Adrenal gland (tissue), 12 donors: Measurements from ENCODE around the gene PLA2G2A. TPM values are rescaled to one million over a fixed set of nuclear protein-coding genes. Genes with fewer than 3 reads are reported as not detected.

Source experiments
- DNase-seq, 7 donors: peaks; one replicate each; pipeline ENCODE4 v3.0.0-alpha.2; 2019 to 2020
- H3K27ac ChIP-seq, 5 donors: fragments of 200-600 bp; sonication (generic) in 4 of 5; 1 replicate in 3 of 5; 2 replicates in 2 of 5; pipeline versions ENCODE4 v1.5.1 to v1.8.0; 2016 to 2020; ENCODE audit warnings: mild to moderate bottlenecking in 1 of 5
- H3K27me3 ChIP-seq: fragments of 200-600 bp; 2 replicates; pipeline ENCODE4 v1.8.0; 2021
- H3K36me3 ChIP-seq, 2 donors: fragments of 200-600 bp; replicated peaks in 1 of 2; 1 replicate in 1 of 2; 2 replicates in 1 of 2; pipeline versions ENCODE4 v1.5.1 to v1.8.0; 2018 to 2022
- H3K4me1 ChIP-seq, 2 donors: fragments of 200-600 bp; replicated peaks in 1 of 2; 1 replicate in 1 of 2; 2 replicates in 1 of 2; pipeline versions ENCODE4 v1.5.1 to v1.8.0; 2018 to 2021
- H3K4me3 ChIP-seq, 4 donors: fragments of 200-600 bp; sonication (generic) in 3 of 4; one replicate each; pipeline ENCODE4 v1.5.1; 2016 to 2018
- H3K9me3 ChIP-seq, 3 donors: fragments of 200-600 bp; sonication (generic) in 1 of 3; replicated peaks in 1 of 3; 1 replicate in 2 of 3; 2 replicates in 1 of 3; pipeline versions ENCODE4 v1.5.1 to v1.8.0; 2016 to 2021
- CTCF ChIP-seq, 6 experiments: fragments of 450-650 bp in 4 of 6; fragments of 200-600 bp in 2 of 6; sonication (generic) in 1 of 6; IDR thresholded peaks; 1 replicate in 5 of 6; 2 replicates in 1 of 6; pipeline versions ENCODE4 v1.5.1 to v1.8.0; 2016 to 2021; ENCODE audit warnings: antibody characterized with exemption in 6 of 6, mild to moderate bottlenecking in 2 of 6, moderate library complexity in 1 of 6
- POLR2A ChIP-seq, 2 donors: fragments of 450-650 bp; IDR thresholded peaks; one replicate each; pipeline ENCODE4 v1.6.1; 2017; ENCODE audit warnings: antibody characterized with exemption in 2 of 2, mild to moderate bottlenecking in 2 of 2, moderate library complexity in 1 of 2
- WGBS, 4 donors: extraction: QIAGEN DNeasy Blood & Tissue Kit in 2 of 4; methylation state at CpG; one replicate each; pipeline versions ENCODE4 v1.1.5 to v1.1.7; 2013 to 2017; 5-methylcytosine and 5-hydroxymethylcytosine counted together
- intact Hi-C, 2 donors: fragments of 100-400 bp; cut with DNase I; formaldehyde crosslinking; loops; one replicate each; pipeline versions ENCODE4 v1.14.1 to v1.15.0; 2022 to 2023
- polyA plus RNA-seq, 3 donors: library from polyadenylated mRNA; stranded (reverse); fragments of 200-250 nt in 2 of 3; fragments of 350-450 nt in 1 of 3; fragmentation: Illumina TruSeq in 1 of 3; extraction: RNeasy Lipid Tissue Mini Kit (QIAGEN cat#74804) in 1 of 3; gene quantifications; one replicate each; pipeline ENCODE4 v1.2.3, GENCODE V29; 2013 to 2014
- total RNA-seq, 9 donors: library from RNA; depleted of rRNA in 4 of 9; stranded (reverse); fragments of >200 nt in 4 of 9; fragments of 120-200 nt in 1 of 9; fragmentation: NEBNext Ultra II Directional in 1 of 9; extraction: Animal tissue kit (Norgen Biotek cat#: 25700) in 1 of 9; gene quantifications; one replicate each; pipeline versions ENCODE4 v1.1.0 to v1.2.4, GENCODE V29; 2013 to 2023
- donor health status: healthy with polysubstance abuse.
- donor health status: Bipolar disorder and iron deficiency.
- donor health status: DM: yes; HTN: yes; CAD: no.
- donor health status: DM: no; HTN: no; CAD: no.
- donor health status: DM: no; HTN: no; CAD: no.
- donor health status: DM: yes; HTN: yes; CAD: no.

Gene PLA2G2A
- total and polyA plus RNA-seq, 12 donors, result 1.1 to 96.2 (median 5.1) TPM; not detected in 1

DNA sequence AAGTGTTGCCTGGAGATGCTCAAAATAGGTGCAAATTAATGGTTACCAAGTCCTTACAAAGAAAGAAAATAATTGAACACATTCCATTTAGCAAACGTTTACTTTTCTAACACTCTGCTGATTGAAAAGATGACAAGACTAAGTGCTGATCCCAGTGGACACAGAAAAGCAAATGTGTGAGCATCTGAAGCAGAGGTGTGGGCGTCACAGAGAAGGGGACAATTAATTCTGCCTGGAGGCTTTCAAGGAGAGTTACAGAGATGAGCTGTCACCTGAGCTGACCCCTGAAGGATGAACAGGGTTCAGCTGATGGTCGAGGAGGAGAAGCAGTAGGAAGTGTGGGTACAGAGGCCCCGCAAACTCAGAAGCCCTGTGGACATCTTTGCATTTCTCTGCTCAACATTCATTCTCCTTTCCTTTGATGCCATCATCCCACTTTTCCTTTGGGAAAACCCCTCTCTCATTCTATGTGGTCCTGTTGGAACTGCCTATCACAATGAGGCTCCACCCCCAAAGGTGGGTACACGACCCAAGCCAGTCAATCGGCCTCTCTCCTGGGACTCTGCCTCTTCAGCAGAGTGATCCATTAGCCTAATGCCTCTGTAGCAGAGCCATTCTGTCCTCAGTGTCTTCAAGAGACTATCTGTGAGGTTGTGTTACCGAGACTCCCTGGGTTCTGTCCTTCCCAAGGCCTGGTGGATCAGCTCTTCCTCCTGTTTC, 38.8 kb downstream of the PLA2G2A start:
- Histone ChIP-seq H3K27me3 (no peaks in the 10 kb centered on the region), H3K36me3 (no peaks in the 10 kb centered on the region), H3K27ac (no peak overlapping the region), H3K4me3 (no peak overlapping the region), H3K9me3 (no peaks in the 10 kb centered on the region), H3K4me1 (peaks cover 0 to 2% of the 10 kb centered on the region in 2 donors)
- TF ChIP-seq POLR2A (IDR thresholded peaks at IDR 0.05) (no peak), CTCF (IDR thresholded peaks at IDR 0.05) (no peak)
- intact Hi-C loops, result no loop called here
- no peak for DNase-seq
- WGBS, 4 donors, result 77 to 82% (median 79%) methylated on average over 7 of the region's 7 CpGs

GRCh38 chr1:19938472-19938871, 40.9 kb downstream of the PLA2G2A start:
- 88 to 98% (median 96%) methylated on average over 1 of the region's 1 CpG for WGBS, 4 donors
- Histone ChIP-seq H3K36me3 (no peaks in the 10 kb centered on the region), H3K4me1 (no peaks in the 10 kb centered on the region), H3K9me3 (no peaks in the 10 kb centered on the region), H3K27me3 (no peaks in the 10 kb centered on the region), H3K27ac (no peak overlapping the region), H3K4me3 (no peak overlapping the region)
- intact Hi-C loops, result no loop called here
- no peak for DNase-seq
- TF ChIP-seq POLR2A (IDR thresholded peaks at IDR 0.05), result no peak
- no peak for TF ChIP-seq CTCF (IDR thresholded peaks at IDR 0.05)

GRCh38 chr1:19936061-19936750, 43.2 kb downstream of the PLA2G2A start:
- Histone ChIP-seq H3K27me3 (no peaks in the 10 kb centered on the region), H3K9me3 (no peaks in the 10 kb centered on the region), H3K4me3 (no peak overlapping the region), H3K36me3 (no peaks in the 10 kb centered on the region), H3K27ac (no peak overlapping the region), H3K4me1 (no peaks in the 10 kb centered on the region)
- intact Hi-C loops, result no loop called here
- WGBS, 4 donors, result 58 to 85% (median 74%) methylated on average over 3 of the region's 3 CpGs
- DNase-seq, result no peak
- no peak for TF ChIP-seq CTCF (IDR thresholded peaks at IDR 0.05)
- TF ChIP-seq POLR2A (IDR thresholded peaks at IDR 0.05), result no peak

DNA sequence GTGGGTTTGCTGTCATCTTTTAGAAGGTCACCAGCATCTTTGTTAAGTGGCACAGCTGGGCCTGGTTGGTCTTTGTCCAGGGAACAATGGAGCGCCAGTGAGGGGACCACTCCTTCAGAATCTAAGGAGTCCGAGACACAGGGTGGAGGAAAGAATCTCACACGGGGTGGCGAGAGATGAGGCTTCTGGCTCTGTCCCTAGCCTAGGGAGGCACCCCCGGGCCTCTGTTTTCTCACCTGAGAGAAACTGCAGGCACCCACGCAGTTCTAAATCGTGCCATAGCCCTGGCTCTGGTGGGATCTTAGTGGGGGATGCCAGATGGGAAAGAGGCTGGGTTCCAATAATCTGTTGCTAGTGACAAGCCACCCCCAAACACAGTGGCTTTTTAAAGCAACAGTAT, 45.1 kb downstream of the PLA2G2A start:
- Histone ChIP-seq H3K27ac (no peak overlapping the region), H3K36me3 (no peaks in the 10 kb centered on the region), H3K27me3 (no peaks in the 10 kb centered on the region), H3K9me3 (no peaks in the 10 kb centered on the region), H3K4me3 (no peak overlapping the region), H3K4me1 (no peaks in the 10 kb centered on the region)
- no peak for DNase-seq
- no peak for TF ChIP-seq POLR2A (IDR thresholded peaks at IDR 0.05)
- no peak for TF ChIP-seq CTCF (IDR thresholded peaks at IDR 0.05)
- 89 to 94% (median 90%) methylated on average over 7 of the region's 7 CpGs for WGBS, 4 donors
- intact Hi-C loops, result no loop called here
